HEK293 (cell line): ENCODE data around the gene GMPPB.

Experiments used
- CTCF ChIA-PET: fragments of 350-600 bp; formaldehyde crosslinking; extraction: SDS; loops from one replicate; lab custom pipeline; 2021; ENCODE audit warnings: antibody characterized with exemption; lab: Yijun Ruan, JAX
- POLR2A ChIA-PET: fragments of 300-600 bp; formaldehyde crosslinking; extraction: SDS; loops from one replicate; lab custom pipeline; 2020; ENCODE audit warnings: antibody characterized with exemption, inconsistent platforms; lab: Yijun Ruan, JAX
- H3K27ac ChIP-seq: fragments of 200-500 bp; sonication (Bioruptor generic); 2 replicates; pipeline ENCODE4 v1.5.1; 2014; ENCODE audit warnings: low read depth, low read length, control low read depth, inconsistent platforms; ENCODE audit errors: extremely low read depth
- H3K36me3 ChIP-seq, 2 experiments: fragments of 200-500 bp in 1 of 2; sonication (Bioruptor generic) in 1 of 2; 1 replicate in 1 of 2; 2 replicates in 1 of 2; pipeline ENCODE4 v1.5.1; 2014 to 2017; ENCODE audit warnings: inconsistent platforms in 2 of 2, low read length in 2 of 2; ENCODE audit not compliant: control insufficient read depth in 2 of 2, insufficient read depth in 1 of 2
- H3K4me1 ChIP-seq: fragments of 200-500 bp; sonication (Bioruptor generic); 2 replicates; pipeline ENCODE4 v1.5.1; 2014; ENCODE audit warnings: mild to moderate bottlenecking, low read length, inconsistent platforms; ENCODE audit not compliant: control insufficient read depth, insufficient read depth
- H3K4me3 ChIP-seq: 2 replicates; pipeline ENCODE4 v1.5.1; 2011; ENCODE audit warnings: low read depth, mild to moderate bottlenecking, control low read depth, low read length, moderate library complexity
- H3K9me3 ChIP-seq: fragments of 200-500 bp; sonication (Bioruptor generic); 2 replicates; pipeline ENCODE4 v1.5.1; 2014; ENCODE audit warnings: low read depth, low read length, inconsistent platforms; ENCODE audit not compliant: control insufficient read depth, insufficient read depth
- FEZF1 ChIP-seq: fragments of 450-650 bp; formaldehyde crosslinking; IDR thresholded peaks from 2 replicates; pipeline ENCODE4 v1.5.1; 2016; ENCODE audit warnings: missing biosample characterization, missing genetic modification characterization
- HIC1 ChIP-seq: fragments of 450-650 bp; formaldehyde crosslinking; IDR thresholded peaks from 2 replicates; pipeline ENCODE4 v1.5.1; 2016; ENCODE audit warnings: missing biosample characterization, missing genetic modification characterization
- HOXA7 ChIP-seq: sonication (generic); formaldehyde crosslinking; IDR thresholded peaks from 2 replicates; pipeline ENCODE4 v1.8.1; 2022; ENCODE audit warnings: missing genetic modification reagents, borderline replicate concordance
- PATZ1 ChIP-seq: fragments of 450-650 bp; formaldehyde crosslinking; IDR thresholded peaks from 2 replicates; pipeline ENCODE4 v1.5.1; 2016; ENCODE audit warnings: missing biosample characterization, missing genetic modification characterization
- PBX3 ChIP-seq: sonication (generic); formaldehyde crosslinking; IDR thresholded peaks from 2 replicates; pipeline ENCODE4 v1.8.1; 2022; ENCODE audit warnings: mild to moderate bottlenecking, moderate library complexity, missing genetic modification reagents
- PRDM10 ChIP-seq: fragments of 450-650 bp; formaldehyde crosslinking; IDR thresholded peaks from 2 replicates; pipeline ENCODE4 v1.5.1; 2016; ENCODE audit warnings: missing biosample characterization, missing genetic modification characterization
- PRDM6 ChIP-seq: fragments of 450-650 bp; formaldehyde crosslinking; IDR thresholded peaks from 2 replicates; pipeline ENCODE4 v1.5.1; 2017; ENCODE audit warnings: missing biosample characterization, missing genetic modification characterization
- SALL2 ChIP-seq: fragments of 450-650 bp; formaldehyde crosslinking; IDR thresholded peaks from 2 replicates; pipeline ENCODE4 v1.5.0; 2017; ENCODE audit warnings: missing biosample characterization, mild to moderate bottlenecking, missing genetic modification characterization, borderline replicate concordance
- SP3 ChIP-seq: fragments of 450-650 bp; formaldehyde crosslinking; IDR thresholded peaks from 2 replicates; pipeline ENCODE4 v1.5.1; 2016; ENCODE audit warnings: missing biosample characterization, missing genetic modification characterization
- ZNF146 ChIP-seq: fragments of 450-650 bp; formaldehyde crosslinking; IDR thresholded peaks from 2 replicates; pipeline ENCODE4 v1.5.1; 2016; ENCODE audit warnings: missing biosample characterization, missing genetic modification characterization
- ZNF510 ChIP-seq: fragments of 450-650 bp; formaldehyde crosslinking; IDR thresholded peaks from 2 replicates; pipeline ENCODE4 v1.5.1; 2018; ENCODE audit warnings: mild to moderate bottlenecking, missing genetic modification characterization, missing biosample characterization; ENCODE audit not compliant: insufficient replicate concordance
- ZNF529 ChIP-seq: fragments of 450-650 bp; formaldehyde crosslinking; IDR thresholded peaks from 2 replicates; pipeline ENCODE4 v1.5.1; 2017; ENCODE audit warnings: missing genetic modification characterization, missing biosample characterization; ENCODE audit not compliant: insufficient replicate concordance
- ZNF548 ChIP-seq: fragments of 450-650 bp; formaldehyde crosslinking; IDR thresholded peaks from 2 replicates; pipeline ENCODE4 v1.5.1; 2016; ENCODE audit warnings: missing biosample characterization, missing genetic modification characterization
- ZNF561 ChIP-seq: fragments of 450-650 bp; IDR thresholded peaks from 2 replicates; pipeline ENCODE4 v1.5.1; 2018; ENCODE audit warnings: missing biosample characterization, missing genetic modification characterization, borderline replicate concordance
- ZNF623 ChIP-seq: fragments of 450-650 bp; formaldehyde crosslinking; IDR thresholded peaks from 2 replicates; pipeline ENCODE4 v1.5.1; 2016; ENCODE audit warnings: missing biosample characterization, missing genetic modification characterization
- ZNF626 ChIP-seq: fragments of 450-650 bp; sonication (Bioruptor Pico); formaldehyde crosslinking; IDR thresholded peaks from 2 replicates; pipeline ENCODE4 v1.5.1; 2018; ENCODE audit warnings: missing biosample characterization, missing genetic modification characterization, inconsistent platforms
- ZNF654 ChIP-seq: fragments of 450-650 bp; formaldehyde crosslinking; IDR thresholded peaks from 2 replicates; pipeline ENCODE4 v1.5.1; 2016; ENCODE audit warnings: low read depth, missing biosample characterization, missing genetic modification characterization
- ZNF701 ChIP-seq: fragments of 450-650 bp; formaldehyde crosslinking; IDR thresholded peaks from 2 replicates; pipeline ENCODE4 v1.5.1; 2016; ENCODE audit warnings: missing biosample characterization, missing genetic modification characterization
- ZNF76 ChIP-seq: fragments of 450-650 bp; formaldehyde crosslinking; IDR thresholded peaks from 2 replicates; pipeline ENCODE4; 2016; ENCODE audit warnings: low read depth, missing biosample characterization, missing genetic modification characterization, borderline replicate concordance

Gene GMPPB

GRCh38 chr3:49771340-49771938 is 47.7 kb upstream of the GMPPB start:
- H3K36me3 ChIP-seq: peaks cover 0 to 17% of the 10 kb centered on the region in 2 experiments; a peak in 2 of 3 replicates
- ChIA-PET CTCF (no interaction called here), POLR2A (no interaction called here)
- H3K4me1 ChIP-seq: no peaks in the 10 kb centered on the region
- no peak overlapping the region for H3K27ac ChIP-seq
- H3K4me3 ChIP-seq: no peak overlapping the region
- H3K9me3 ChIP-seq: no peaks in the 10 kb centered on the region
- TF ChIP-seq ZNF626 (tag by site-specific recombination) (no peak), PRDM6 (tag by site-specific recombination) (peak; percentile 50; the same call in 1 of the 2 replicates), ZNF146 (tag by site-specific recombination) (0 out of 2 replicates have a peak, but pooled peaks have one; percentile 16), SP3 (tag by site-specific recombination) (no peak), FEZF1 (tag by site-specific recombination) (no peak)
- TF ChIP-seq, all 188 proteins: peak for 2

GRCh38 chr3:49769926-49770325 is 46.2 kb upstream of the GMPPB start:
- CTCF ChIA-PET: interaction anchor here (0.6 kb wide), 1 partner anchor 99 kb away, joined by 3 read pairs; no protein-coding TSS in a partner anchor
- no peak overlapping the region for H3K27ac ChIP-seq
- POLR2A ChIA-PET: no interaction called here

More at GRCh38 chr3:49769926-49770325, 46.2 kb upstream of the GMPPB start:
- no peaks in the 10 kb centered on the region for H3K9me3 ChIP-seq
- peaks cover 0 to 7% of the 10 kb centered on the region in 2 experiments; a peak in 2 of 3 replicates for H3K36me3 ChIP-seq
- no peak for TF ChIP-seq PRDM10
- TF ChIP-seq HOXA7 (CRISPR knock-in tag): no peak
- no peak for TF ChIP-seq ZNF76
- no peak for TF ChIP-seq ZNF561
- no peak for TF ChIP-seq PBX3 (CRISPR knock-in tag)
- TF ChIP-seq HIC1 (tag by site-specific recombination): no peak
- no peak for TF ChIP-seq ZNF623
- no peak for TF ChIP-seq ZNF529 (tag by site-specific recombination)
- no peak for TF ChIP-seq ZNF548
- TF ChIP-seq PATZ1 (tag by site-specific recombination): no peak
- TF ChIP-seq SALL2 (tag by site-specific recombination): no peak
- TF ChIP-seq ZNF510 (tag by site-specific recombination): no peak
- TF ChIP-seq ZNF654: no peak
- no peak for TF ChIP-seq ZNF701
- no peaks in the 10 kb centered on the region for H3K4me1 ChIP-seq
- H3K4me3 ChIP-seq: no peak overlapping the region
